Liver (tissue), 9 donors: Measurements from ENCODE around the gene SLC4A3. TPM values are rescaled to one million over a fixed set of nuclear protein-coding genes. Genes with fewer than 3 reads are reported as not detected.

Experiments
- DNase-seq: peaks from one replicate; pipeline ENCODE4 v3.0.0-alpha.2; 2017; ENCODE audit warnings: low spot score
- H3K27ac ChIP-seq, 2 donors: one replicate each; pipeline ENCODE4 v1.7.0; 2013; ENCODE audit warnings: inconsistent platforms in 2 of 2, low read length in 2 of 2, control low read depth in 1 of 2, low read depth in 1 of 2, mild to moderate bottlenecking in 1 of 2
- H3K27me3 ChIP-seq, 4 donors: one replicate each; pipeline versions ENCODE4 v1.6.1 to v1.7.0; 2013; ENCODE audit warnings: low read length in 3 of 4, inconsistent platforms in 1 of 4, mild to moderate bottlenecking in 1 of 4, moderate library complexity in 1 of 4; ENCODE audit not compliant: control insufficient read depth in 4 of 4, insufficient read depth in 4 of 4
- H3K36me3 ChIP-seq, 4 donors: one replicate each; pipeline versions ENCODE4 v1.6.1 to v1.7.0; 2013; ENCODE audit warnings: low read length in 3 of 4, mild to moderate bottlenecking in 3 of 4, low read depth in 1 of 4, moderate library complexity in 1 of 4; ENCODE audit not compliant: control insufficient read depth in 4 of 4, insufficient read depth in 3 of 4
- H3K4me1 ChIP-seq, 4 donors: one replicate each; pipeline versions ENCODE4 v1.6.1 to v1.7.0; 2013; ENCODE audit warnings: low read length in 3 of 4, mild to moderate bottlenecking in 3 of 4, moderate library complexity in 1 of 4; ENCODE audit not compliant: control insufficient read depth in 4 of 4, insufficient read depth in 4 of 4
- H3K4me3 ChIP-seq, 3 donors: one replicate each; pipeline versions ENCODE4 v1.6.1 to v1.7.0; 2013; ENCODE audit warnings: low read length in 3 of 3, control low read depth in 1 of 3, low read depth in 1 of 3, mild to moderate bottlenecking in 1 of 3
- H3K9ac ChIP-seq, 2 donors: one replicate each; pipeline ENCODE4 v1.7.0; 2013; ENCODE audit warnings: low read length in 2 of 2, mild to moderate bottlenecking in 2 of 2, moderate library complexity in 2 of 2, control low read depth in 1 of 2, low read depth in 1 of 2
- H3K9me3 ChIP-seq, 4 donors: one replicate each; pipeline versions ENCODE4 v1.6.1 to v1.7.0; 2013; ENCODE audit warnings: low read length in 3 of 4; ENCODE audit not compliant: control insufficient read depth in 4 of 4
- ATF3 ChIP-seq: IDR thresholded peaks from 2 replicates; pipeline ENCODE4 v1.6.1; 2016; ENCODE audit warnings: antibody characterized with exemption
- CTCF ChIP-seq: fragments of 150-350 bp; IDR thresholded peaks from 2 replicates; pipeline ENCODE4 v1.5.1; 2017; ENCODE audit warnings: improper control_type of control experiment, low read depth, low read length; ENCODE audit not compliant: missing input control
- EGR1 ChIP-seq, 2 donors: IDR thresholded peaks; 2 replicates each; pipeline ENCODE4 v1.6.1; 2016 to 2018; ENCODE audit warnings: antibody characterized with exemption in 2 of 2, low read depth in 2 of 2
- FOXA1 ChIP-seq: IDR thresholded peaks from 2 replicates; pipeline ENCODE4 v1.6.1; 2016; ENCODE audit warnings: antibody characterized with exemption
- FOXA2 ChIP-seq: IDR thresholded peaks from 2 replicates; pipeline ENCODE4 v1.6.1; 2016; ENCODE audit warnings: antibody characterized with exemption
- GABPA ChIP-seq, 2 donors: IDR thresholded peaks in 1 of 2; conservative IDR thresholded peaks in 1 of 2; 2 replicates each; pipeline ENCODE4 v1.6.1; 2016; ENCODE audit warnings: antibody characterized with exemption in 2 of 2, mild to moderate bottlenecking in 1 of 2, moderate library complexity in 1 of 2
- HNF4A ChIP-seq, 2 donors: conservative IDR thresholded peaks; 2 replicates each; pipeline ENCODE4 v1.6.1; 2016; ENCODE audit warnings: antibody characterized with exemption in 2 of 2, mild to moderate bottlenecking in 2 of 2
- HNF4G ChIP-seq: IDR thresholded peaks from 2 replicates; pipeline ENCODE4 v1.6.1; 2016; ENCODE audit warnings: antibody characterized with exemption
- JUND ChIP-seq, 2 donors: IDR thresholded peaks; 2 replicates each; pipeline ENCODE4 v1.6.1; 2016; ENCODE audit warnings: antibody characterized with exemption in 2 of 2
- NR2F2 ChIP-seq: IDR thresholded peaks from 2 replicates; pipeline ENCODE4 v1.6.1; 2016; ENCODE audit warnings: antibody characterized with exemption
- RAD21 ChIP-seq, 2 donors: IDR thresholded peaks; 2 replicates each; pipeline ENCODE4 v1.6.1; 2016; ENCODE audit warnings: antibody characterized with exemption in 2 of 2, mild to moderate bottlenecking in 2 of 2
- REST ChIP-seq: IDR thresholded peaks from 2 replicates; pipeline ENCODE4 v1.6.1; 2016; ENCODE audit warnings: antibody characterized with exemption, mild to moderate bottlenecking
- RXRA ChIP-seq, 2 donors: IDR thresholded peaks; 2 replicates each; pipeline ENCODE4 v1.6.1; 2017 to 2018; ENCODE audit warnings: antibody characterized with exemption in 2 of 2, mild to moderate bottlenecking in 1 of 2
- SP1 ChIP-seq: IDR thresholded peaks from 2 replicates; pipeline ENCODE4 v1.6.1; 2018; ENCODE audit warnings: antibody characterized with exemption, mild to moderate bottlenecking
- TAF1 ChIP-seq: conservative IDR thresholded peaks from 2 replicates; pipeline ENCODE4 v1.6.1; 2016; ENCODE audit warnings: antibody characterized with exemption, mild to moderate bottlenecking
- YY1 ChIP-seq: IDR thresholded peaks from 2 replicates; pipeline ENCODE4 v1.6.1; 2016; ENCODE audit warnings: antibody characterized with exemption, mild to moderate bottlenecking
- ZBTB33 ChIP-seq: IDR thresholded peaks from 2 replicates; pipeline ENCODE4 v1.6.1; 2016; ENCODE audit warnings: antibody characterized with exemption
- WGBS: extraction: QIAGEN DNeasy Blood & Tissue Kit; methylation state at CpG from one replicate; pipeline ENCODE4 v1.1.7; 2013; 5-methylcytosine and 5-hydroxymethylcytosine counted together
- polyA plus RNA-seq, 2 donors: library from polyadenylated mRNA; stranded (reverse) in 1 of 2; unstranded in 1 of 2; fragments of 200-250 nt in 1 of 2; fragments of >200 nt in 1 of 2; fragmentation: Nextera tagmentation in 1 of 2; extraction: Ambion mirVana in 1 of 2; gene quantifications; one replicate each; pipeline versions ENCODE4 v1.2.1 to v1.2.3, GENCODE V29; 2013 to 2015
- total RNA-seq, 2 donors: library from RNA; depleted of rRNA; stranded (reverse); fragments of >200 nt; gene quantifications; one replicate each; pipeline ENCODE4 v1.2.3, GENCODE V29; 2014
- donor health status: healthy.
- donor health status: healthy.
- donor health status: healthy.
- donor health status: healthy.
- donor health status: healthy.

The SLC4A3 gene
- total and polyA plus RNA-seq, 4 donors = 0.08 to 0.19 (median 0.08) TPM

GRCh38 chr2:219632760-219633105 lies 5.3 kb downstream of the SLC4A3 start:
- 87% methylated on average over 8 of the region's 8 CpGs for WGBS
- H3K4me3 ChIP-seq = no peak overlapping the region
- DNase-seq = no peak
- peaks cover 0 to 3% (median under 1%) of the 10 kb centered on the region in 4 donors for H3K4me1 ChIP-seq
- H3K27ac ChIP-seq = no peak overlapping the region
- no peaks in the 10 kb centered on the region for H3K9me3 ChIP-seq
- no peak overlapping the region for H3K9ac ChIP-seq
- no peak for TF ChIP-seq ATF3
- TF ChIP-seq HNF4G = no peak
- no peak for TF ChIP-seq REST
- TF ChIP-seq FOXA1 = no peak
- no peak for TF ChIP-seq RAD21 (IDR thresholded peaks at IDR 0.05)
- TF ChIP-seq GABPA (IDR thresholded peaks at IDR 0.05 in 1 of 2, conservative IDR thresholded peaks at IDR 0.05 in 1 of 2) = no peak
- TF ChIP-seq HNF4A (conservative IDR thresholded peaks at IDR 0.05) = no peak
- TF ChIP-seq ZBTB33 = no peak
- no peak for TF ChIP-seq RXRA (IDR thresholded peaks at IDR 0.05)
- TF ChIP-seq CTCF = no peak
- TF ChIP-seq TAF1 = no peak
- TF ChIP-seq EGR1 (IDR thresholded peaks at IDR 0.05; ENCODE audit: low read depth in 2 of 2) = no peak
- no peak for TF ChIP-seq JUND (IDR thresholded peaks at IDR 0.05)
- no peak for TF ChIP-seq YY1
- no peak for TF ChIP-seq SP1
- TF ChIP-seq FOXA2 = no peak
- no peak for TF ChIP-seq NR2F2
- no peaks in the 10 kb centered on the region for H3K27me3 ChIP-seq
- H3K36me3 ChIP-seq = no peaks in the 10 kb centered on the region
